ENCODE data around the gene TBC1D1. TPM values are rescaled to one million over a fixed set of nuclear protein-coding genes. Genes with fewer than 3 reads are reported as not detected.
A peak's percentile ranks its signal among the peaks of the same experiment; 100 is the strongest.

The TBC1D1 gene
- total and polyA plus RNA-seq, 12 donors, result 85.4 to 153 (median 106) TPM

DNA sequence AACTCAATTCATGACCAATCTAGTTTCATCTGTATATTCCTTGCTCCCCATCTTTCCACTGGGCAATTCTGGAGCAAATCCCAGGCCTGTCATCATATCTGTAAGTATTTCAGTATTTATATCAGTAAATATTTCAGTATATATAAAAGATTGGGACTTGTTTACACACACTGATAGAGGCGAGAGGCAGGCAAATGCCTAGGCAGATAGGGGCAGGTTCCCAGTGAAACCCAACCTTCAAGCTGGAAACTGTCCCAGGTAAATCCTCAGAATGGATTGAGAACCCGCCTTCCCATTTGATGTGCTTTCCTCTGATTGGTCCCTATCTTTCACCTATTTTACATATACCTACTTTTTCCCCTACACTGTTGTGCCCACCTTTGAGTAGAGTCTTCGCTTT is 23.8 kb upstream of the TBC1D1 start:
- H3K9me3 ChIP-seq, result no peaks in the 10 kb centered on the region
- H3K27ac ChIP-seq, result no peak overlapping the region
- peaks cover 0 to 30% (median 4%) of the 10 kb centered on the region in 9 donors for H3K36me3 ChIP-seq
- no peak overlapping the region for H3K4me3 ChIP-seq
- no peak for TF ChIP-seq CTCF (IDR thresholded peaks at IDR 0.05)
- H3K4me1 ChIP-seq, result peaks cover 0 to 33% (median 16%) of the 10 kb centered on the region in 9 donors
- H3K27me3 ChIP-seq, result no peaks in the 10 kb centered on the region
- intact Hi-C loops (cut with DNase I), result no loop called here
- DNase-seq (no peak), ATAC-seq (no peak)
- 95 to 100% methylated on average over 3 of the region's 3 CpGs for WGBS, 2 donors

DNA sequence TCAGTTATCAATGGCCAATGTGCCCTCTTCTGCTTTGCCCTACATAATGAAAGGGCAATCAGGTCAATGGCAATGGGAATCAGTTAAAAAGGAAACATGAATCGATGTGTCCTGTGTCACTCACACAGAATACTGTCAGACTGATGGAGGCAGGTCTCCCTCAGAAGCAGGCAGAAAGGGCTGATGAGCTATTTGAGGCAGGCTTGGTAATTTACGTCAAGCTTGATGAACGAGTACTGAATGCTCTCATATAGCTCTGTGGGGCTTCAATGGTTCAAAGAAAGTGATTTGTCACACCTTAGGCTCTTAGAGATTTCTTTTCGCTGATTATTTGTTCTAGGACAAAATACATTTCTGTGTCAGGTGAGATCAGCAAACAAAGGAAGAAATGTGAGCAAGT is 22.6 kb upstream of the TBC1D1 start:
- no peak for ATAC-seq
- no peak for DNase-seq
- no peak overlapping the region for H3K27ac ChIP-seq
- TF ChIP-seq CTCF (IDR thresholded peaks at IDR 0.05), result no peak
- H3K4me1 ChIP-seq, result peaks cover 0 to 44% (median 21%) of the 10 kb centered on the region in 9 donors
- H3K4me3 ChIP-seq, result no peak overlapping the region
- peaks cover 0 to 21% (median 1%) of the 10 kb centered on the region in 9 donors for H3K36me3 ChIP-seq
- no peaks in the 10 kb centered on the region for H3K9me3 ChIP-seq
- WGBS, 2 donors, result 93 to 94% methylated on average over 4 of the region's 4 CpGs
- H3K27me3 ChIP-seq, result no peaks in the 10 kb centered on the region
- intact Hi-C loops (cut with DNase I), result no loop called here

GRCh38 chr4:37872310-37872988 is 18.4 kb upstream of the TBC1D1 start:
- no peak for ATAC-seq
- peaks cover 0 to 10% (median 0%) of the 10 kb centered on the region in 9 donors for H3K36me3 ChIP-seq
- DNase-seq, result no peak
- H3K27ac ChIP-seq, result no peak overlapping the region
- peaks cover 0 to 24% (median 4%) of the 10 kb centered on the region in 9 donors for H3K4me1 ChIP-seq
- H3K9me3 ChIP-seq, result no peaks in the 10 kb centered on the region
- no peak overlapping the region for H3K4me3 ChIP-seq
- H3K27me3 ChIP-seq, result no peaks in the 10 kb centered on the region
- WGBS, 2 donors, result 77 to 84% methylated on average over 1 of the region's 1 CpG
- intact Hi-C loops (cut with DNase I), result no loop called here
- TF ChIP-seq CTCF (IDR thresholded peaks at IDR 0.05), result no peak

DNA sequence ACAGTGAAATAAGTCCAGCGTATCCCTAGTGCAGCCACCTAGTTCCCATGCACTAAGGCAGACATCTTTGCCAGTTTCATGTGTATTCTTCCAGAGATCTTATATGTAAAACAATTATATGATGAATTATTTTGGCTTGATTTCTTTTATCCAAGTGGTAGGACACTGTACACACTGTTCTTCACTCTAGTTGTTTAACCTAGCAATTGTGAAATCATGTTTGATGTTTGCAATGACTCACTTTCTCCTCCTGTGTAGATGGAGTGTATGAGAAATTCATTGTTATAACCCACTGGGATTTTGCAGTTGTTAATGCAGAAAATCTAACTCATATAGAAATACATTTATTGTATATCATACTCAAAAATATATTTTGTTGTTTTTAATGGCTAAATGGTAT is 17.5 kb upstream of the TBC1D1 start:
- DNase-seq (no peak), ATAC-seq (peak in 2 of 8 donors; percentile 39 to 74)
- no peak overlapping the region for H3K4me3 ChIP-seq
- TF ChIP-seq CTCF (IDR thresholded peaks at IDR 0.05), result no peak
- H3K4me1 ChIP-seq, result peaks cover 0 to 24% (median 4%) of the 10 kb centered on the region in 9 donors
- WGBS, 2 donors, result 92 to 95% methylated on average over 1 of the region's 1 CpG
- no peaks in the 10 kb centered on the region for H3K9me3 ChIP-seq
- peaks cover 0 to 10% (median 0%) of the 10 kb centered on the region in 9 donors for H3K36me3 ChIP-seq
- no peak overlapping the region for H3K27ac ChIP-seq
- H3K27me3 ChIP-seq, result no peaks in the 10 kb centered on the region
- intact Hi-C loops (cut with DNase I), result no loop called here
